K562 (cell line): ENCODE data around the gene LUM. TPM values are rescaled to one million over a fixed set of nuclear protein-coding genes. Genes with fewer than 3 reads are reported as not detected.

Experiments
- ATAC-seq: fragments of 200-7000 bp; cut with Tn5 transposase; 3 replicates; pipeline ENCODE4 v1.9.1; 2020; ENCODE audit warnings: moderate library complexity
- BruUV-seq: library from RNA; stranded (reverse); fragments of 400-500 nt; replicated peaks from 2 replicates; lab custom pipeline; 2021; lab: Mats Ljungman, UMichigan
- CTCF ChIA-PET: fragments of 300-600 bp; formaldehyde crosslinking; extraction: SDS; loops from one replicate; lab custom pipeline; 2021; ENCODE audit warnings: low intra/inter-chr PET ratio; lab: Yijun Ruan, JAX
- POLR2A ChIA-PET: fragments of 300-600, 350-650 bp; sonication (Branson Sonifier 250); formaldehyde crosslinking; extraction: SDS; loops from one replicate; lab custom pipeline; 2021; ENCODE audit warnings: antibody characterized with exemption, inconsistent platforms; lab: Yijun Ruan, JAX
- DNase-seq, 4 experiments: peaks; one replicate each; pipeline versions ENCODE4 v3.0.0 to v3.0.0-alpha.2; 2011 to 2018; ENCODE audit warnings: low spot score in 3 of 4, mixed read lengths in 3 of 4; ENCODE audit errors: extremely low read depth in 1 of 4
- FAIRE-seq: peaks from 2 replicates; lab custom pipeline; 2011; peaks lifted over from hg19 to GRCh38; lab: Jason Lieb, UNC
- H2AFZ ChIP-seq: 2 replicates; pipeline ENCODE4 v1.6.0; 2011; ENCODE audit warnings: low read depth, low read length, control low read depth, inconsistent platforms
- H3K27ac ChIP-seq: fragments of 200-600 bp; 3 replicates; pipeline ENCODE4 v1.8.0; 2011; ENCODE audit warnings: low read depth, mild to moderate bottlenecking, control low read depth, inconsistent platforms, low read length, moderate library complexity, mixed read lengths; ENCODE audit errors: extremely low read depth
- H3K27me3 ChIP-seq, 2 experiments: fragments of 300-600 bp in 1 of 2; 2 replicates in 1 of 2; 3 replicates in 1 of 2; pipeline versions ENCODE4 v1.6.0 to v1.8.0; 2011; ENCODE audit warnings: inconsistent platforms in 2 of 2, low read length in 2 of 2, mild to moderate bottlenecking in 1 of 2, mixed read lengths in 1 of 2, moderate library complexity in 1 of 2; ENCODE audit not compliant: control insufficient read depth in 2 of 2, insufficient read depth in 2 of 2
- H3K36me3 ChIP-seq: fragments of 300-600 bp; 3 replicates; pipeline ENCODE4 v1.8.0; 2011; ENCODE audit warnings: mild to moderate bottlenecking, low read length, inconsistent platforms; ENCODE audit not compliant: control insufficient read depth, insufficient read depth
- H3K4me1 ChIP-seq, 2 experiments: fragments of 200-600 bp in 1 of 2; replicated peaks in 1 of 2; 2 replicates in 1 of 2; 3 replicates in 1 of 2; pipeline versions ENCODE4 v1.5.1 to v1.8.0; 2011; ENCODE audit warnings: inconsistent platforms in 2 of 2, low read length in 2 of 2, mild to moderate bottlenecking in 1 of 2, mixed read lengths in 1 of 2, moderate library complexity in 1 of 2; ENCODE audit not compliant: control insufficient read depth in 2 of 2, insufficient read depth in 2 of 2
- H3K4me2 ChIP-seq: 2 replicates; pipeline ENCODE4 v1.6.1; 2011; ENCODE audit warnings: low read length, control low read depth, inconsistent platforms, mixed read lengths; ENCODE audit not compliant: insufficient read depth
- H3K4me3 ChIP-seq: fragments of 200-600 bp; sonication (generic), shearing (Covaris generic); 2 replicates; pipeline ENCODE4 v1.5.1; 2016; ENCODE audit warnings: control low read depth, inconsistent platforms
- H3K79me2 ChIP-seq: fragments of 200-600 bp; 3 replicates; pipeline ENCODE4 v1.8.0; 2011; ENCODE audit warnings: low read length, inconsistent platforms; ENCODE audit not compliant: control insufficient read depth, insufficient read depth
- H3K9ac ChIP-seq, 2 experiments: 2 replicates each; pipeline versions ENCODE4 v1.6.0 to v1.6.1; 2011; ENCODE audit warnings: low read depth in 2 of 2, low read length in 2 of 2, control low read depth in 1 of 2, inconsistent platforms in 1 of 2, mild to moderate bottlenecking in 1 of 2, mixed read lengths in 1 of 2; ENCODE audit not compliant: insufficient read depth in 1 of 2
- H3K9me1 ChIP-seq: one replicate; pipeline ENCODE4 v1.6.0; 2011; ENCODE audit warnings: inconsistent platforms, mild to moderate bottlenecking, low read length, moderate library complexity; ENCODE audit not compliant: control insufficient read depth, insufficient read depth
- H3K9me3 ChIP-seq: replicated peaks from 2 replicates; pipeline ENCODE4 v1.5.1; 2011; ENCODE audit warnings: low read depth, low read length, inconsistent platforms; ENCODE audit not compliant: control insufficient read depth, insufficient read depth
- H4K20me1 ChIP-seq: replicated peaks from 2 replicates; pipeline ENCODE4 v1.6.1; 2011; ENCODE audit warnings: low read length, inconsistent platforms, mixed read lengths; ENCODE audit not compliant: control insufficient read depth, insufficient read depth
- ARID2 ChIP-seq: fragments of 450-650 bp; IDR thresholded peaks from 2 replicates; pipeline ENCODE4 v1.6.1; 2017; ENCODE audit warnings: antibody characterized with exemption, mild to moderate bottlenecking
- CHD4 ChIP-seq: fragments of 200-600 bp; sonication (generic); IDR thresholded peaks from 3 replicates; pipeline ENCODE4 v1.6.1; 2012; ENCODE audit warnings: low read depth, mild to moderate bottlenecking, mixed read lengths, low read length, inconsistent platforms; ENCODE audit not compliant: insufficient read depth, insufficient replicate concordance, poor library complexity, severe bottlenecking
- L3MBTL2 ChIP-seq: fragments of 450-650 bp; IDR thresholded peaks from 2 replicates; pipeline ENCODE4 v1.6.1; 2016; ENCODE audit warnings: mild to moderate bottlenecking, moderate library complexity
- LCOR ChIP-seq: sonication (generic); formaldehyde crosslinking; IDR thresholded peaks from 2 replicates; pipeline ENCODE4 v1.8.0; 2022; ENCODE audit warnings: mild to moderate bottlenecking, missing genetic modification reagents
- NR1H2 ChIP-seq: sonication (generic); formaldehyde crosslinking; IDR thresholded peaks from 2 replicates; pipeline ENCODE4 v1.4.0; 2020; ENCODE audit warnings: mild to moderate bottlenecking, missing genetic modification reagents
- NUFIP1 ChIP-seq: fragments of 450-650 bp; IDR thresholded peaks from 2 replicates; pipeline ENCODE4 v1.6.1; 2018; ENCODE audit not compliant: partially characterized antibody
- RUNX1 ChIP-seq: sonication (generic); IDR thresholded peaks from 2 replicates; pipeline ENCODE4 v1.6.1; 2016; ENCODE audit warnings: antibody characterized with exemption, low read depth
- SMAD1 ChIP-seq: fragments of 150-350 bp; IDR thresholded peaks from 2 replicates; pipeline ENCODE4 v1.6.1; 2014; ENCODE audit warnings: low read length, low read depth; ENCODE audit not compliant: partially characterized antibody
- SP1 ChIP-seq: sonication (generic); formaldehyde crosslinking; IDR thresholded peaks from 2 replicates; pipeline ENCODE4 v1.8.1; 2022; ENCODE audit warnings: mild to moderate bottlenecking, missing genetic modification reagents
- WHSC1 ChIP-seq: IDR thresholded peaks from one replicate; pipeline ENCODE4 v1.6.1; 2012; ENCODE audit warnings: low read length, control low read depth, inconsistent platforms
- ZNF239 ChIP-seq: fragments of 250-450 bp; sonication (Bioruptor Pico); IDR thresholded peaks from 2 replicates; pipeline ENCODE4 v1.4.0; 2020; ENCODE audit warnings: mild to moderate bottlenecking
- ZNF354B ChIP-seq: fragments of 250-450 bp; sonication (Bioruptor Pico); IDR thresholded peaks from 2 replicates; pipeline ENCODE4 v1.4.0; 2020
- ZNF507 ChIP-seq: conservative IDR thresholded peaks from 2 replicates; pipeline ENCODE4 v1.6.1; 2017; ENCODE audit warnings: missing genetic modification characterization, missing compliant biosample characterization
- ZNF780A ChIP-seq: fragments of 250-450 bp; sonication (Bioruptor Pico); IDR thresholded peaks from 2 replicates; pipeline ENCODE4 v1.5.0; 2021; ENCODE audit warnings: mild to moderate bottlenecking
- WGBS: fragments of 100-300 bp; shearing (Covaris generic); methylation state at CpG from one replicate; pipeline ENCODE4 v1.1.6; 2016; ENCODE audit warnings: low coverage, mixed read lengths; ENCODE audit not compliant: insufficient coverage; ENCODE audit errors: missing lambda C conversion rate; 5-methylcytosine and 5-hydroxymethylcytosine counted together
- in situ Hi-C: fragments of 300-500 bp; cut with MboI; formaldehyde crosslinking; loops from 4 replicates; pipeline ENCODE4 v1.15.0; 2018; ENCODE audit warnings: inconsistent platforms, mixed read lengths
- intact Hi-C: fragments of 100-400 bp; cut with micrococcal nuclease; formaldehyde crosslinking; loops from 2 replicates; pipeline ENCODE4 v1.14.2; 2022
- polyA plus RNA-seq, 8 experiments: library from polyadenylated mRNA; depleted of rRNA in 4 of 8; stranded (reverse) in 5 of 8; unstranded in 3 of 8; fragments of >200 nt; fragmentation: Nextera tagmentation in 2 of 8; fragmentation: Illumina TruSeq in 1 of 8; extraction: Ambion mirVana in 2 of 8; extraction: Trizol in 1 of 8; gene quantifications; 2 replicates each; pipeline versions ENCODE4 v1.2.1 to v1.2.3, GENCODE V29; 2011 to 2014; ENCODE audit warnings: inconsistent platforms in 1 of 8, missing spikeins in 1 of 8
- total RNA-seq, 7 experiments: library from RNA; depleted of rRNA in 6 of 7; stranded (reverse); fragments of >200 nt in 6 of 7; fragmentation: Illumina TruSeq in 2 of 7; extraction: Trizol in 2 of 7; gene quantifications; 2 replicates each; pipeline versions ENCODE4 v1.2.1 to v1.2.3, GENCODE V29; 2011 to 2021; ENCODE audit warnings: low replicate concordance in 1 of 7
- TF ChIP-seq, protein P1 (sequence below): fragments of 450-650 bp; formaldehyde crosslinking; IDR thresholded peaks from 2 replicates; pipeline ENCODE4 v1.4.0; 2020; ENCODE audit warnings: mild to moderate bottlenecking, moderate library complexity

Gene LUM
- total and polyA plus RNA-seq, 9 of the 15 experiments (the other 6 are each of a cell fraction or from before 2014, with no cell fraction given), result 0.40 TPM; not detected in 8

DNA sequence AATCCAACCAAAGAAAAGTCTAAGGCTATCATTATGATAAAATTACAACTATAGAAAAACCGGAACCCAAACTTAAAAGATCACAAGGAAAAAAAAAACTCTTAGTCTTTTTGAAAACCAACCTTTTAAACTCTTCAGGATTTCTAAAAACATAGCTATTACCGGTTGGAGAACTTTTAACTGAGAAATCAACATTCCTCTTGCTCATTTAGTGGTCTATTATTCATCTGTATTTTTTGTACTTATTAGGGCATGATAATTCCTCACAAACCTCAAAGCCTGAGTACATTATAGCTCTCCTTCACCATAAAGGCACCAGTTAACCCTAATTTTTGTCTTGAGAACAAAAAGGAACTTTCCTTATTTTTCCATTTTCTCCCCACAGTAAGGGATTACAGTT, 10.4 kb downstream of the LUM start:
- Histone ChIP-seq H3K4me3 (no peak overlapping the region), H3K27me3 (no peaks in the 10 kb centered on the region), H2AFZ (no peak overlapping the region), H3K9me3 (no peaks in the 10 kb centered on the region), H3K27ac (no peak overlapping the region), H3K79me2 (no peaks in the 10 kb centered on the region), H3K9me1 (no peaks in the 10 kb centered on the region), H3K4me2 (no peak overlapping the region), H3K4me1 (no peaks in the 10 kb centered on the region), H4K20me1 (no peaks in the 10 kb centered on the region), H3K36me3 (no peaks in the 10 kb centered on the region), H3K9ac (no peak overlapping the region)
- no TSS peak for BruUV-seq
- CTCF ChIA-PET, result no interaction called here
- 3% methylated on average over 2 of the region's 2 CpGs for WGBS
- no peak for FAIRE-seq
- POLR2A ChIA-PET, result no interaction called here
- ATAC-seq, result no peak
- intact Hi-C loops (loop anchor here (10.0 kb wide), 1 partner anchor 224 kb away; no protein-coding TSS in a partner anchor), in situ Hi-C loops (no loop called here)
- no peak for TF ChIP-seq ZNF780A
- TF ChIP-seq, protein P1, sequence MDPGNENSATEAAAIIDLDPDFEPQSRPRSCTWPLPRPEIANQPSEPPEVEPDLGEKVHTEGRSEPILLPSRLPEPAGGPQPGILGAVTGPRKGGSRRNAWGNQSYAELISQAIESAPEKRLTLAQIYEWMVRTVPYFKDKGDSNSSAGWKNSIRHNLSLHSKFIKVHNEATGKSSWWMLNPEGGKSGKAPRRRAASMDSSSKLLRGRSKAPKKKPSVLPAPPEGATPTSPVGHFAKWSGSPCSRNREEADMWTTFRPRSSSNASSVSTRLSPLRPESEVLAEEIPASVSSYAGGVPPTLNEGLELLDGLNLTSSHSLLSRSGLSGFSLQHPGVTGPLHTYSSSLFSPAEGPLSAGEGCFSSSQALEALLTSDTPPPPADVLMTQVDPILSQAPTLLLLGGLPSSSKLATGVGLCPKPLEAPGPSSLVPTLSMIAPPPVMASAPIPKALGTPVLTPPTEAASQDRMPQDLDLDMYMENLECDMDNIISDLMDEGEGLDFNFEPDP (CRISPR knock-in tag), result no peak
- no peak for TF ChIP-seq SP1 (CRISPR knock-in tag)
- no peak for TF ChIP-seq NUFIP1
- TF ChIP-seq WHSC1, result no peak
- TF ChIP-seq LCOR, result no peak
- no peak for TF ChIP-seq NR1H2 (CRISPR knock-in tag)
- TF ChIP-seq CHD4, result no peak
- TF ChIP-seq ZNF239 (CRISPR knock-in tag), result no peak
- no peak for TF ChIP-seq L3MBTL2
- no peak for TF ChIP-seq ZNF507 (tag)
- no peak for TF ChIP-seq ZNF354B (CRISPR knock-in tag)
- TF ChIP-seq ARID2, result no peak
- TF ChIP-seq SMAD1, result no peak
- TF ChIP-seq RUNX1, result no peak
- no peak for DNase-seq
